Activated naive CD4-positive, alpha-beta T cell (primary cell): ENCODE results near the gene CD82.
A peak's percentile ranks its signal among the peaks of the same experiment; 100 is the strongest.

Experiments
- DNase-seq, 4 experiments: peaks; one replicate each; lab custom pipeline; 2025; lab: John Stamatoyannopoulos, UW

Gene CD82

GRCh38 chr11:44561964-44562734, 3.3 kb upstream of the CD82 start:
- DNase-seq: no peak

- DNase-seq: no peak
Measured at GRCh38 chr11:44562845-44563460, 2.5 kb upstream of the CD82 start.

- DNase-seq: no peak
Measured at GRCh38 chr11:44563711-44564110, 1.8 kb upstream of the CD82 start.

- no peak for DNase-seq
Measured at GRCh38 chr11:44564166-44564565, 1.3 kb upstream of the CD82 start.

GRCh38 chr11:44564670-44565210, 723 bp upstream of the CD82 start:
- no peak for DNase-seq

GRCh38 chr11:44565953-44566949, 788 bp downstream of the CD82 start:
- DNase-seq: no peak

- DNase-seq: no peak
Measured at GRCh38 chr11:44566952-44567875, 1.8 kb downstream of the CD82 start.

GRCh38 chr11:44567876-44568256, 2.4 kb downstream of the CD82 start:
- no peak for DNase-seq

- DNase-seq: no peak
Measured at GRCh38 chr11:44568331-44568657, 2.8 kb downstream of the CD82 start.

- DNase-seq: peak; percentile 50 to 65 (median 64)
Measured at GRCh38 chr11:44568658-44569473, 3.4 kb downstream of the CD82 start.

GRCh38 chr11:44570411-44571155, 5.1 kb downstream of the CD82 start:
- DNase-seq: no peak

- no peak for DNase-seq
Measured at GRCh38 chr11:44571871-44572270, 6.4 kb downstream of the CD82 start.

GRCh38 chr11:44572436-44572835, 7.0 kb downstream of the CD82 start:
- DNase-seq: no peak

- no peak for DNase-seq
Measured at GRCh38 chr11:44572884-44573283, 7.4 kb downstream of the CD82 start.

- no peak for DNase-seq
Measured at GRCh38 chr11:44573333-44573732, 7.9 kb downstream of the CD82 start.

- DNase-seq: no peak
Measured at GRCh38 chr11:44574610-44575287, 9.3 kb downstream of the CD82 start.

- no peak for DNase-seq
Measured at GRCh38 chr11:44575288-44575672, 9.8 kb downstream of the CD82 start.

- no peak for DNase-seq
Measured at GRCh38 chr11:44575962-44576361, 10.5 kb downstream of the CD82 start.

GRCh38 chr11:44576656-44577055, 11.2 kb downstream of the CD82 start:
- DNase-seq: no peak
